SK-N-SH (cell line): ENCODE data around the gene R3HCC1L. TPM values are rescaled to one million over a fixed set of nuclear protein-coding genes. Genes with fewer than 3 reads are reported as not detected.

ENCODE experiments used
- CTCF ChIA-PET: fragments of 300-600, 350-600 bp; formaldehyde crosslinking; extraction: SDS; loops from one replicate; lab custom pipeline; 2021; lab: Yijun Ruan, JAX
- POLR2A ChIA-PET: fragments of 350-600 bp; sonication (Branson Sonifier 250); formaldehyde crosslinking; extraction: SDS; loops from one replicate; lab custom pipeline; 2020; ENCODE audit warnings: antibody characterized with exemption, inconsistent platforms; lab: Yijun Ruan, JAX
- DNase-seq: peaks from one replicate; pipeline ENCODE4 v3.0.0; 2012
- H2AFZ ChIP-seq: fragments of 200-600 bp; sonication (generic); 2 replicates; pipeline ENCODE4 v1.8.1; 2016; ENCODE audit warnings: antibody characterized with exemption, mild to moderate bottlenecking, low read depth
- H3F3A ChIP-seq: fragments of 200-600 bp; sonication (generic); replicated peaks from 2 replicates; pipeline ENCODE3; 2016; ENCODE audit warnings: antibody characterized with exemption, mild to moderate bottlenecking; ENCODE audit not compliant: insufficient read depth
- H3K27ac ChIP-seq, 2 experiments: fragments of 200-500 bp in 1 of 2; fragments of 200-600 bp in 1 of 2; sonication (Bioruptor generic) in 1 of 2; sonication (generic), shearing (Covaris generic) in 1 of 2; 2 replicates each; pipeline versions ENCODE4 v1.5.1 to v1.6.1; 2014 to 2016; ENCODE audit warnings: low read depth in 2 of 2, inconsistent platforms in 1 of 2, low read length in 1 of 2, mild to moderate bottlenecking in 1 of 2, mixed read lengths in 1 of 2
- H3K27me3 ChIP-seq: fragments of 200-600 bp; sonication (generic), shearing (Covaris generic); 2 replicates; pipeline ENCODE4 v1.6.1; 2016; ENCODE audit warnings: mixed run types; ENCODE audit not compliant: insufficient read depth
- H3K36me3 ChIP-seq, 2 experiments: fragments of 200-500 bp in 1 of 2; fragments of 200-600 bp in 1 of 2; sonication (Bioruptor generic) in 1 of 2; sonication (generic) in 1 of 2; replicated peaks in 1 of 2; 2 replicates each; pipeline versions ENCODE3 to v1.5.1; 2014 to 2016; ENCODE audit warnings: low read length in 1 of 2, mild to moderate bottlenecking in 1 of 2; ENCODE audit not compliant: insufficient read depth in 2 of 2, control insufficient read depth in 1 of 2
- H3K4me1 ChIP-seq, 2 experiments: fragments of 200-500 bp in 1 of 2; fragments of 200-600 bp in 1 of 2; sonication (Bioruptor generic) in 1 of 2; sonication (generic), shearing (Covaris generic) in 1 of 2; 2 replicates each; pipeline versions ENCODE4 v1.5.1 to v1.6.1; 2014 to 2016; ENCODE audit warnings: low read depth in 1 of 2, low read length in 1 of 2, mixed run types in 1 of 2; ENCODE audit not compliant: insufficient read depth in 2 of 2, control insufficient read depth in 1 of 2
- H3K4me2 ChIP-seq: fragments of 200-600 bp; sonication (generic), shearing (Covaris generic); 2 replicates; pipeline ENCODE4 v1.6.1; 2017; ENCODE audit warnings: mixed run types
- H3K4me3 ChIP-seq, 2 experiments: fragments of 200-500 bp in 1 of 2; fragments of 200-600 bp in 1 of 2; sonication (Bioruptor generic) in 1 of 2; sonication (generic), shearing (Covaris generic) in 1 of 2; 2 replicates each; pipeline versions ENCODE4 v1.5.1 to v1.8.1; 2014 to 2016; ENCODE audit warnings: low read depth in 2 of 2, inconsistent platforms in 1 of 2, low read length in 1 of 2, mild to moderate bottlenecking in 1 of 2, mixed read lengths in 1 of 2, moderate library complexity in 1 of 2
- H3K79me2 ChIP-seq: fragments of 200-600 bp; sonication (generic); 2 replicates; pipeline ENCODE4 v1.8.1; 2017; ENCODE audit warnings: mild to moderate bottlenecking; ENCODE audit not compliant: insufficient read depth
- H3K9ac ChIP-seq: fragments of 200-600 bp; sonication (generic); 2 replicates; pipeline ENCODE4 v1.6.1; 2017; ENCODE audit warnings: mixed run types
- H3K9me2 ChIP-seq: fragments of 200-600 bp; sonication (generic); 2 replicates; pipeline ENCODE4 v1.6.1; 2017; ENCODE audit warnings: mixed run types
- H3K9me3 ChIP-seq: fragments of 200-600 bp; sonication (generic); 2 replicates; pipeline ENCODE4 v1.6.1; 2017; ENCODE audit warnings: mixed run types, mild to moderate bottlenecking, moderate library complexity
- H4K20me1 ChIP-seq: fragments of 200-600 bp; sonication (generic); 2 replicates; pipeline ENCODE4 v1.6.1; 2017; ENCODE audit warnings: mild to moderate bottlenecking, mixed run types; ENCODE audit not compliant: insufficient read depth
- EP300 ChIP-seq, 2 experiments: IDR thresholded peaks; 2 replicates each; pipeline versions ENCODE4 v1.4.0 to v1.6.1; 2012; ENCODE audit warnings: borderline replicate concordance in 1 of 2, low read depth in 1 of 2, low read length in 1 of 2
- FOXJ3 ChIP-seq: sonication (generic); formaldehyde crosslinking; IDR thresholded peaks from 2 replicates; pipeline ENCODE4 v1.5.1; 2020; ENCODE audit warnings: mild to moderate bottlenecking, missing genetic modification reagents
- FOXM1 ChIP-seq: IDR thresholded peaks from 2 replicates; pipeline ENCODE4 v1.4.0; 2012; ENCODE audit warnings: low read depth, mild to moderate bottlenecking
- JUND ChIP-seq: IDR thresholded peaks from 2 replicates; pipeline ENCODE4 v1.4.0; 2012
- MEF2A ChIP-seq: IDR thresholded peaks from 2 replicates; pipeline ENCODE4 v1.4.0; 2012; ENCODE audit warnings: low read depth, borderline replicate concordance
- MXI1 ChIP-seq: IDR thresholded peaks from 2 replicates; pipeline ENCODE4 v1.6.1; 2012; ENCODE audit warnings: mild to moderate bottlenecking, low read depth, low read length, improper control_type of control experiment
- NFIC ChIP-seq: IDR thresholded peaks from 2 replicates; pipeline ENCODE4 v1.4.0; 2012; ENCODE audit warnings: borderline replicate concordance
- NRF1 ChIP-seq: IDR thresholded peaks from 2 replicates; pipeline ENCODE4 v1.6.1; 2012; ENCODE audit warnings: low read depth, mild to moderate bottlenecking, low read length
- POLR2AphosphoS5 ChIP-seq: IDR thresholded peaks from 2 replicates; pipeline ENCODE4 v1.6.1; 2012; ENCODE audit warnings: low read depth, low read length
- RCOR1 ChIP-seq: fragments of 150-350 bp; IDR thresholded peaks from 2 replicates; pipeline ENCODE4 v1.6.1; 2017; ENCODE audit warnings: antibody characterized with exemption, low read length
- RFX5 ChIP-seq: IDR thresholded peaks from 2 replicates; pipeline ENCODE4 v1.6.1; 2012; ENCODE audit warnings: mild to moderate bottlenecking, improper control_type of control experiment, low read length
- RXRA ChIP-seq: IDR thresholded peaks from 2 replicates; pipeline ENCODE4 v1.4.0; 2012; ENCODE audit warnings: low read depth, mild to moderate bottlenecking, borderline replicate concordance
- TCF12 ChIP-seq: IDR thresholded peaks from 2 replicates; pipeline ENCODE4 v1.4.0; 2012
- TEAD4 ChIP-seq: IDR thresholded peaks from 2 replicates; pipeline ENCODE4 v1.4.0; 2012; ENCODE audit warnings: mild to moderate bottlenecking, borderline replicate concordance; ENCODE audit not compliant: insufficient read depth
- WGBS: methylation state at CpG from one replicate; pipeline ENCODE4 v1.1.6; 2017; ENCODE audit warnings: low lambda C conversion rate; 5-methylcytosine and 5-hydroxymethylcytosine counted together
- polyA plus RNA-seq, 3 experiments: library from polyadenylated mRNA; depleted of rRNA; stranded (reverse); fragments of >200 nt; gene quantifications; 2 replicates each; pipeline ENCODE4 v1.2.3, GENCODE V29; 2012
- TF ChIP-seq, protein P1 (sequence below): IDR thresholded peaks from 2 replicates; pipeline ENCODE4; 2012
- TF ChIP-seq, protein P2 (sequence below): fragments of 150-350 bp; IDR thresholded peaks from 2 replicates; pipeline ENCODE4 v1.6.1; 2017; ENCODE audit warnings: antibody characterized with exemption, low read length, low read depth, borderline replicate concordance
- TF ChIP-seq, protein P3 (sequence below): fragments of 200-600 bp; sonication (generic); IDR thresholded peaks from 2 replicates; pipeline ENCODE4 v1.6.1; 2017; ENCODE audit warnings: antibody characterized with exemption, mild to moderate bottlenecking, moderate library complexity

Gene R3HCC1L
- polyA plus RNA-seq, 1 of the 3 experiments (the other 2 are of a cell fraction), result 6.0 TPM

DNA sequence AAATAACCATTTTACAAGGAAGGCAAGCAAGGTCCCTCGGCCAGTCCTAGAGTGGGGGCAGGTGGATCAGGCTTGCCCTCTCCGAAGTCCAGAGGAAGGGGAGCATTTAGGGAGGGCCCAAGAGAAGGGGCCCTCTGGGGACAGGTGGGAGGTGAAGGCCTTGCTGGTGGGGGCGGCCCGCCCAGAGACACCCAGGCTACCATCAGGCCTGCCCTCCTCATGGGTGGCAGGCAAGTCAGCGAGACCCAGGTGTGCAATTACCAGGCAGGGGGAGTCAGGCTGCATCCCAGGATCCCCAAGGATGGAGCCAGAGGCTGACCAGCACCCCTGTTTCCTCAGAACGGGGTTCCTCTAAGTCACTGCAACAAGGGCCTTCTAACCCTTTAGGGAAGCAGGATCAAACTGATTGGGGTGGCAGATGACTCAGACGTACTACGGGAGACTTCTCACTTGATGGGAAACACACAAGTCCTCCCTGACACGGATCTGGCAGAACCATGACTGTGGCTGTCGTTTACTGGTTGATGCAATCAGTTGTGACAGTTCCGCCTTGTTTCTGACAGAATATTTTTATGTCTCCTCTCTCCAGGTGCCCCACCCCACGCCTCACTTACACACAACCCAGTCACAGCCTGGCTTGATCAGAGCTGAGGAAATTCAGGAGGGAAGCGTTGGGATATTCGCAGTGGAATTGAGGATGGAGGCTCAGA lies 125.3 kb downstream of the R3HCC1L start:
- Histone ChIP-seq H3K27ac (no peak overlapping the region), H4K20me1 (no peaks in the 10 kb centered on the region), H3K4me2 (no peak overlapping the region), H2AFZ (no peak overlapping the region), H3K9ac (no peak overlapping the region), H3K9me2 (no peaks in the 10 kb centered on the region), H3K36me3 (no peaks in the 10 kb centered on the region), H3K27me3 (no peaks in the 10 kb centered on the region), H3K4me3 (no peak overlapping the region)
- TF ChIP-seq FOXM1, result no peak
- TF ChIP-seq, protein P1, sequence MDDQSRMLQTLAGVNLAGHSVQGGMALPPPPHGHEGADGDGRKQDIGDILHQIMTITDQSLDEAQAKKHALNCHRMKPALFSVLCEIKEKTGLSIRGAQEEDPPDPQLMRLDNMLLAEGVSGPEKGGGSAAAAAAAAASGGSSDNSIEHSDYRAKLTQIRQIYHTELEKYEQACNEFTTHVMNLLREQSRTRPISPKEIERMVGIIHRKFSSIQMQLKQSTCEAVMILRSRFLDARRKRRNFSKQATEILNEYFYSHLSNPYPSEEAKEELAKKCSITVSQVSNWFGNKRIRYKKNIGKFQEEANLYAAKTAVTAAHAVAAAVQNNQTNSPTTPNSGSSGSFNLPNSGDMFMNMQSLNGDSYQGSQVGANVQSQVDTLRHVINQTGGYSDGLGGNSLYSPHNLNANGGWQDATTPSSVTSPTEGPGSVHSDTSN, result peak; percentile 21; the same call in 1 of the 2 replicates
- TF ChIP-seq, all 33 proteins: peak for 1
- Histone ChIP-seq H3K79me2 (no peaks in the 10 kb centered on the region), H3K9me3 (no peaks in the 10 kb centered on the region), H3K4me1 (peaks cover 0 to 5% of the 10 kb centered on the region in 2 experiments; a peak in 1 of 4 replicates), H3F3A (no peaks in the 10 kb centered on the region)
- ChIA-PET POLR2A (no interaction called here), CTCF (interaction anchor here (4.1 kb wide), 1 partner anchor 50 kb away, joined by 20 read pairs; no protein-coding TSS in a partner anchor)
- WGBS, result 79% methylated on average over 10 of the region's 14 CpGs
- no peak for DNase-seq

DNA sequence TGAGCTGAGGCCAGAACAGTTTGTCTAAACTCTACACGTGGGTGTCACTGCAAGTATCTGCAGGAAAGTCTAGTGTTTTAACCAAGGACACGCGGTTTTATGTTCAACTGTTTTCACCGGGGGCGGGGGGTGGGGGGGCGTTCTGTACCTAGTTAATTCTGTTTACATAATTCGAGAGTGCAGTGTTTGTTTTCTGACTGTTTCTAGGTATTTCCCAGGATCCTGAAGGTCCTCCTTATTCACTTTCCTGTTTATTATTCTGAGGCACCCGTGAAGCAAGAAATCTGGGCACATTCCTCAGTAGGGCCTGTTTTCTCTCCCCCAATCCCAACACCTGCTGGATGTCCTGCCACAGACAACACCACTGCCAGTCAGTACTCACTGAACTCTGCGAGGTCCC lies 125.9 kb downstream of the R3HCC1L start:
- no peaks in the 10 kb centered on the region for H4K20me1 ChIP-seq
- ChIA-PET CTCF (interaction anchor here (1.0 to 4.1 kb wide), 2 partner anchors 18 to 49 kb away, joined by 3 to 20 read pairs; no protein-coding TSS in a partner anchor), POLR2A (no interaction called here)
- WGBS, result 70% methylated on average over 9 of the region's 9 CpGs
- H2AFZ ChIP-seq, result no peak overlapping the region
- no peak for DNase-seq
- no peaks in the 10 kb centered on the region for H3K27me3 ChIP-seq
- H3K27ac ChIP-seq, result no peak overlapping the region
- H3K4me1 ChIP-seq, result peaks cover 0 to 3% of the 10 kb centered on the region in 2 experiments; a peak in 1 of 4 replicates
- H3K79me2 ChIP-seq, result no peaks in the 10 kb centered on the region
- no peaks in the 10 kb centered on the region for H3K9me3 ChIP-seq
- no peak overlapping the region for H3K4me3 ChIP-seq
- TF ChIP-seq NRF1 (no peak), MXI1 (no peak), RFX5 (no peak), TCF12 (no peak), EP300 (IDR thresholded peaks at IDR 0.05; ENCODE audit: borderline replicate concordance in 1 of 2, low read depth in 1 of 2, low read length in 1 of 2) (no peak), MEF2A (no peak), FOXJ3 (CRISPR knock-in tag) (no peak), RXRA (no peak)
- no peaks in the 10 kb centered on the region for H3K9me2 ChIP-seq
- H3K9ac ChIP-seq, result no peak overlapping the region
- H3K4me2 ChIP-seq, result no peak overlapping the region
- H3F3A ChIP-seq, result no peaks in the 10 kb centered on the region
- H3K36me3 ChIP-seq, result no peaks in the 10 kb centered on the region

DNA sequence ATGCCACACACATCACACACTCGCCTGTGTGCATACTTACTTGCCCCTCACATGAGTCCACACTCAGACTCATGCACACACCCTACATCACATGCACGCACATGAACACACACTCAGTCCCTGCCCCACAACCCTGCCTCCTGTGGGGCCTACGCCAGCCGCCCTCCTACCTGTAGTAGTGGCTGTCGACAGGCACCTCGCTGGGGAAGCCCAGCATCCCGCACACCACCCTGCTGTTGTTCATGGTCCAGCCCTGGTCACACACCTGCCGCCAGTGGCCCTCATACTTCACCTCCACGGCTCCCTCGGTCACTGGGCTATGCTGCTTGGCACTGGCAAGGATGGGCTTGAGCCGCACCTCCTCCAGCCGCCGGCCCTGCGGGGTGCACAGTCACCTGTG lies 126.3 kb downstream of the R3HCC1L start:
- Histone ChIP-seq H3K9ac (no peak overlapping the region), H2AFZ (no peak overlapping the region), H3K4me2 (no peak overlapping the region), H3K27me3 (no peaks in the 10 kb centered on the region), H3K4me1 (peaks cover 0 to 3% of the 10 kb centered on the region in 2 experiments; a peak in 1 of 4 replicates), H3K9me2 (no peaks in the 10 kb centered on the region), H3F3A (no peaks in the 10 kb centered on the region), H3K36me3 (no peaks in the 10 kb centered on the region), H3K79me2 (no peaks in the 10 kb centered on the region), H3K9me3 (no peaks in the 10 kb centered on the region), H4K20me1 (no peaks in the 10 kb centered on the region), H3K27ac (no peak overlapping the region), H3K4me3 (no peak overlapping the region)
- POLR2A ChIA-PET, result no interaction called here
- DNase-seq, result no peak
- CTCF ChIA-PET, result interaction anchor here (1.0 to 4.1 kb wide), 2 partner anchors 18 to 49 kb away, joined by 3 to 20 read pairs; no protein-coding TSS in a partner anchor
- 95% methylated on average over 8 of the region's 14 CpGs for WGBS
- TF ChIP-seq, protein P1, result no peak
- TF ChIP-seq, protein P2, sequence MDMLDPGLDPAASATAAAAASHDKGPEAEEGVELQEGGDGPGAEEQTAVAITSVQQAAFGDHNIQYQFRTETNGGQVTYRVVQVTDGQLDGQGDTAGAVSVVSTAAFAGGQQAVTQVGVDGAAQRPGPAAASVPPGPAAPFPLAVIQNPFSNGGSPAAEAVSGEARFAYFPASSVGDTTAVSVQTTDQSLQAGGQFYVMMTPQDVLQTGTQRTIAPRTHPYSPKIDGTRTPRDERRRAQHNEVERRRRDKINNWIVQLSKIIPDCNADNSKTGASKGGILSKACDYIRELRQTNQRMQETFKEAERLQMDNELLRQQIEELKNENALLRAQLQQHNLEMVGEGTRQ, result no peak
- TF ChIP-seq, protein P3, sequence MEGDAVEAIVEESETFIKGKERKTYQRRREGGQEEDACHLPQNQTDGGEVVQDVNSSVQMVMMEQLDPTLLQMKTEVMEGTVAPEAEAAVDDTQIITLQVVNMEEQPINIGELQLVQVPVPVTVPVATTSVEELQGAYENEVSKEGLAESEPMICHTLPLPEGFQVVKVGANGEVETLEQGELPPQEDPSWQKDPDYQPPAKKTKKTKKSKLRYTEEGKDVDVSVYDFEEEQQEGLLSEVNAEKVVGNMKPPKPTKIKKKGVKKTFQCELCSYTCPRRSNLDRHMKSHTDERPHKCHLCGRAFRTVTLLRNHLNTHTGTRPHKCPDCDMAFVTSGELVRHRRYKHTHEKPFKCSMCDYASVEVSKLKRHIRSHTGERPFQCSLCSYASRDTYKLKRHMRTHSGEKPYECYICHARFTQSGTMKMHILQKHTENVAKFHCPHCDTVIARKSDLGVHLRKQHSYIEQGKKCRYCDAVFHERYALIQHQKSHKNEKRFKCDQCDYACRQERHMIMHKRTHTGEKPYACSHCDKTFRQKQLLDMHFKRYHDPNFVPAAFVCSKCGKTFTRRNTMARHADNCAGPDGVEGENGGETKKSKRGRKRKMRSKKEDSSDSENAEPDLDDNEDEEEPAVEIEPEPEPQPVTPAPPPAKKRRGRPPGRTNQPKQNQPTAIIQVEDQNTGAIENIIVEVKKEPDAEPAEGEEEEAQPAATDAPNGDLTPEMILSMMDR, result no peak
- TF ChIP-seq RFX5, result no peak
- TF ChIP-seq FOXM1, result no peak
- TF ChIP-seq NRF1, result no peak
- TF ChIP-seq JUND, result no peak
- no peak for TF ChIP-seq TEAD4
- TF ChIP-seq NFIC, result no peak
- no peak for TF ChIP-seq POLR2AphosphoS5
- no peak for TF ChIP-seq RCOR1
